ENCODE measurements around the gene PCDH1.

The PCDH1 gene

GRCh38 chr5:141811287-141812155 is 66.7 kb downstream of the PCDH1 start:
- TF ChIP-seq POLR2AphosphoS5 (IDR thresholded peaks at IDR 0.05; ENCODE audit: low read depth, low read length): no peak
- TF ChIP-seq SIN3A (IDR thresholded peaks at IDR 0.05; ENCODE audit: borderline replicate concordance, insufficient read depth, low read length): no peak
- TF ChIP-seq TAF1 (IDR thresholded peaks at IDR 0.05; ENCODE audit: borderline replicate concordance, insufficient read depth, low read length): no peak
- no peak for TF ChIP-seq REST (IDR thresholded peaks at IDR 0.05; ENCODE audit: insufficient read depth in 1 of 2, low read depth in 2 of 2, low read length in 2 of 2)
- TF ChIP-seq FOXP2 (optimal IDR thresholded peaks at IDR 0.05; ENCODE audit: borderline replicate concordance, extremely low read depth, extremely low read length, insufficient read depth): no peak

GRCh38 chr5:141810702-141811101 is 67.5 kb downstream of the PCDH1 start:
- TF ChIP-seq FOXP2 (optimal IDR thresholded peaks at IDR 0.05; ENCODE audit: borderline replicate concordance, extremely low read depth, extremely low read length, insufficient read depth) (no peak), TAF1 (IDR thresholded peaks at IDR 0.05; ENCODE audit: borderline replicate concordance, insufficient read depth, low read length) (no peak), SIN3A (IDR thresholded peaks at IDR 0.05; ENCODE audit: borderline replicate concordance, insufficient read depth, low read length) (no peak), REST (IDR thresholded peaks at IDR 0.05; ENCODE audit: insufficient read depth in 1 of 2, low read depth in 2 of 2, low read length in 2 of 2) (no peak), POLR2AphosphoS5 (IDR thresholded peaks at IDR 0.05; ENCODE audit: low read depth, low read length) (no peak)

- TF ChIP-seq REST (IDR thresholded peaks at IDR 0.05; ENCODE audit: insufficient read depth in 1 of 2, low read depth in 2 of 2, low read length in 2 of 2) (no peak), POLR2AphosphoS5 (IDR thresholded peaks at IDR 0.05; ENCODE audit: low read depth, low read length) (no peak), FOXP2 (optimal IDR thresholded peaks at IDR 0.05; ENCODE audit: borderline replicate concordance, extremely low read depth, extremely low read length, insufficient read depth) (no peak)
Measured at GRCh38 chr5:141809380-141810096, 68.7 kb downstream of the PCDH1 start.

GRCh38 chr5:141808857-141809256 is 69.4 kb downstream of the PCDH1 start:
- TF ChIP-seq TAF1 (IDR thresholded peaks at IDR 0.05; ENCODE audit: borderline replicate concordance, insufficient read depth, low read length) (no peak), SIN3A (IDR thresholded peaks at IDR 0.05; ENCODE audit: borderline replicate concordance, insufficient read depth, low read length) (no peak), FOXP2 (optimal IDR thresholded peaks at IDR 0.05; ENCODE audit: borderline replicate concordance, extremely low read depth, extremely low read length, insufficient read depth) (no peak), POLR2AphosphoS5 (IDR thresholded peaks at IDR 0.05; ENCODE audit: low read depth, low read length) (no peak)

- TF ChIP-seq TAF1 (IDR thresholded peaks at IDR 0.05; ENCODE audit: borderline replicate concordance, insufficient read depth, low read length): no peak
- TF ChIP-seq POLR2AphosphoS5 (IDR thresholded peaks at IDR 0.05; ENCODE audit: low read depth, low read length): no peak
- TF ChIP-seq REST (IDR thresholded peaks at IDR 0.05; ENCODE audit: insufficient read depth in 1 of 2, low read depth in 2 of 2, low read length in 2 of 2): no peak
- TF ChIP-seq SIN3A (IDR thresholded peaks at IDR 0.05; ENCODE audit: borderline replicate concordance, insufficient read depth, low read length): no peak
- TF ChIP-seq FOXP2 (optimal IDR thresholded peaks at IDR 0.05; ENCODE audit: borderline replicate concordance, extremely low read depth, extremely low read length, insufficient read depth): no peak
Measured at GRCh38 chr5:141807732-141808131, 70.5 kb downstream of the PCDH1 start.
